DND-41 (cell line): ENCODE data around the gene QSOX1.

ENCODE experiments used
- CTCF ChIP-seq: IDR thresholded peaks from 2 replicates; pipeline ENCODE4 v1.5.1; 2012; ENCODE audit warnings: borderline replicate concordance, low read length, moderate library complexity, mild to moderate bottlenecking; ENCODE audit not compliant: poor library complexity, severe bottlenecking; ENCODE audit errors: extremely low read depth
- EZH2 ChIP-seq: IDR thresholded peaks from 3 replicates; pipeline ENCODE4 v1.6.1; 2012; ENCODE audit warnings: borderline replicate concordance, low read depth, mild to moderate bottlenecking, moderate library complexity, low read length, inconsistent platforms; ENCODE audit not compliant: severe bottlenecking

DNA sequence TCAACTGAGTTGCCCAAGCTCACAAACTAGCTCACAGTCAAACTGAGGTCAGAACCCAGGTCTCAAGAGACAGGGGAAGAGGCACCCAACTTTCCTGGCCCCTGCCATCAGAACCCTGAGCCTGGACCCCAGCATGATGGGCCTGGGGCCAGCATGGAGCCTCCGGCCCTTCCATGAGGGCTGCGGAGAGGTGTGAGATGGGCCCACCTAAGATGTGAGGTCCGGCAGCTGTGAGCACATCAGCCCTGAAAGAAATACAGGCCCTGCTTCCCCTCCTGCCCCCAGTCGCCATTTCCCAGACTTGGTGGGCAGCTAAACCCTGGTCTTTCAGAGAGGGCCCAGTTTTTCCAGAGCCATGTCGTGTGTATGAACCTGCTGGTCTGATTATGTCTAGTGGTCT, 30.6 kb downstream of the QSOX1 start:
- TF ChIP-seq CTCF (no peak), EZH2 (no peak)
